Neural progenitor cell (in vitro differentiated cells): ENCODE results near the gene ARX. TPM values are rescaled to one million over a fixed set of nuclear protein-coding genes. Genes with fewer than 3 reads are reported as not detected.
A peak's percentile ranks its signal among the peaks of the same experiment; 100 is the strongest.

ENCODE experiments used
- DNase-seq: peaks from one replicate; pipeline ENCODE4 v3.0.0-alpha.2; 2016; ENCODE audit warnings: low spot score
- H2AFZ ChIP-seq: fragments of 200-600 bp; sonication (generic); replicated peaks from 2 replicates; pipeline ENCODE4 v1.6.1; 2016; ENCODE audit warnings: antibody characterized with exemption
- H3F3A ChIP-seq: fragments of 200-600 bp; sonication (generic); 2 replicates; pipeline ENCODE4 v1.6.1; 2016; ENCODE audit warnings: antibody characterized with exemption, low read depth
- H3K27ac ChIP-seq: fragments of 200-600 bp; sonication (generic); 2 replicates; pipeline ENCODE4 v1.5.1; 2016; ENCODE audit warnings: mild to moderate bottlenecking
- H3K27me3 ChIP-seq: fragments of 200-600 bp; sonication (generic); 2 replicates; pipeline ENCODE4 v1.6.1; 2016; ENCODE audit warnings: mild to moderate bottlenecking, moderate library complexity
- H3K36me3 ChIP-seq: fragments of 200-600 bp; sonication (generic); 2 replicates; pipeline ENCODE4 v1.5.1; 2016
- H3K4me1 ChIP-seq: fragments of 200-600 bp; sonication (generic); 2 replicates; pipeline ENCODE4 v1.6.1; 2016; ENCODE audit warnings: mixed run types
- H3K4me2 ChIP-seq: fragments of 200-600 bp; sonication (generic); 2 replicates; pipeline ENCODE4 v1.6.1; 2016
- H3K4me3 ChIP-seq: fragments of 200-600 bp; sonication (generic); 2 replicates; pipeline ENCODE4 v1.5.1; 2016
- H3K79me2 ChIP-seq: fragments of 200-600 bp; sonication (generic); 2 replicates; pipeline ENCODE4 v1.6.1; 2016; ENCODE audit warnings: low read depth
- H3K9ac ChIP-seq: fragments of 200-600 bp; sonication (generic); 2 replicates; pipeline ENCODE4 v1.6.1; 2016
- H3K9me3 ChIP-seq: fragments of 200-600 bp; sonication (generic); 2 replicates; pipeline ENCODE4 v1.5.1; 2016; ENCODE audit warnings: low read depth
- H4K20me1 ChIP-seq: fragments of 200-600 bp; sonication (generic); 2 replicates; pipeline ENCODE4 v1.6.1; 2016; ENCODE audit warnings: low read depth
- H3K27ac Mint-ChIP-seq: 3 replicates; pipeline ENCODE4 v1.8.0; 2021; ENCODE audit warnings: mixed read lengths
- H3K27me3 Mint-ChIP-seq: 2 replicates; pipeline ENCODE4 v1.8.0; 2022; ENCODE audit warnings: low read depth, mild to moderate bottlenecking, inconsistent platforms, moderate library complexity, mixed read lengths; ENCODE audit not compliant: insufficient read depth
- H3K36me3 Mint-ChIP-seq: 3 replicates; pipeline ENCODE4 v1.8.0; 2021; ENCODE audit warnings: mixed read lengths
- H3K4me1 Mint-ChIP-seq: 3 replicates; pipeline ENCODE4 v1.8.0; 2021; ENCODE audit warnings: mixed read lengths
- H3K4me3 Mint-ChIP-seq: 3 replicates; pipeline ENCODE4 v1.8.0; 2021; ENCODE audit warnings: mild to moderate bottlenecking, moderate library complexity, mixed read lengths
- H3K9me3 Mint-ChIP-seq: 3 replicates; pipeline ENCODE4 v1.8.0; 2020; ENCODE audit warnings: mixed read lengths
- CTCF ChIP-seq: fragments of 200-600 bp; sonication (generic); IDR thresholded peaks from 2 replicates; pipeline ENCODE4 v1.5.1; 2017; ENCODE audit warnings: antibody characterized with exemption, mild to moderate bottlenecking
- EZH2 ChIP-seq: fragments of 200-600 bp; sonication (generic); IDR thresholded peaks from 2 replicates; pipeline ENCODE4 v1.6.1; 2017; ENCODE audit warnings: antibody characterized with exemption, mild to moderate bottlenecking, moderate library complexity
- EZH2phosphoT487 ChIP-seq: fragments of 200-600 bp; sonication (generic); IDR thresholded peaks from 2 replicates; pipeline ENCODE4 v1.6.1; 2017; ENCODE audit warnings: antibody characterized with exemption
- total RNA-seq: library from RNA; depleted of rRNA; stranded (reverse); fragments of >200 nt; gene quantifications from 2 replicates; pipeline ENCODE4 v1.2.3, GENCODE V29; 2015; ENCODE audit warnings: low replicate concordance

The ARX gene
- total RNA-seq, 1 donor from 2014 or later: 5.3 TPM

GRCh38 chrX:25022499-25023325, 6.9 kb upstream of the ARX start:
- no peak overlapping the region for H3K27ac ChIP-seq
- no peaks in the 10 kb centered on the region for H3K79me2 ChIP-seq
- no peaks in the 10 kb centered on the region for H3K9me3 ChIP-seq
- peaks cover 20% of the 10 kb centered on the region for H4K20me1 ChIP-seq
- H3K4me1 ChIP-seq: peaks cover 60% of the 10 kb centered on the region
- H3K27ac Mint-ChIP-seq: no peak overlapping the region
- H3K9ac ChIP-seq: no peak overlapping the region
- peak; percentile 84 for TF ChIP-seq EZH2
- TF ChIP-seq CTCF: peak; percentile 63
- TF ChIP-seq EZH2phosphoT487: peak; percentile 80
- H3K4me1 Mint-ChIP-seq: peaks cover 20% of the 10 kb centered on the region
- H3K27me3 Mint-ChIP-seq: peaks cover 70% of the 10 kb centered on the region
- peak overlapping the region; percentile 45 for H3K4me3 ChIP-seq
- peak overlapping the region; percentile 76 for H3K4me2 ChIP-seq
- H3F3A ChIP-seq: peaks cover 36% of the 10 kb centered on the region
- H2AFZ ChIP-seq: peak overlapping the region; percentile 74
- H3K9me3 Mint-ChIP-seq: no peaks in the 10 kb centered on the region
- H3K36me3 ChIP-seq: no peaks in the 10 kb centered on the region
- peaks cover 88% of the 10 kb centered on the region for H3K27me3 ChIP-seq
- no peak overlapping the region for H3K4me3 Mint-ChIP-seq
- no peaks in the 10 kb centered on the region for H3K36me3 Mint-ChIP-seq
- DNase-seq: peak; percentile 69

- Mint-ChIP-seq H3K9me3 (no peaks in the 10 kb centered on the region), H3K27me3 (peaks cover 83% of the 10 kb centered on the region), H3K4me1 (peaks cover 27% of the 10 kb centered on the region), H3K4me3 (peak overlapping the region; percentile 78), H3K36me3 (no peaks in the 10 kb centered on the region), H3K27ac (no peak overlapping the region)
- Histone ChIP-seq H3K27me3 (peaks cover 100% of the 10 kb centered on the region), H3F3A (peaks cover 49% of the 10 kb centered on the region), H3K4me3 (peak overlapping the region; percentile 45), H3K9ac (no peak overlapping the region), H4K20me1 (peaks cover 27% of the 10 kb centered on the region), H3K36me3 (no peaks in the 10 kb centered on the region), H2AFZ (no peak overlapping the region), H3K27ac (no peak overlapping the region), H3K9me3 (no peaks in the 10 kb centered on the region), H3K79me2 (no peaks in the 10 kb centered on the region), H3K4me1 (peaks cover 61% of the 10 kb centered on the region), H3K4me2 (peak overlapping the region; percentile 77)
- TF ChIP-seq EZH2: peak; percentile 17
- TF ChIP-seq EZH2phosphoT487: peak; percentile 55
- TF ChIP-seq CTCF: peak; percentile 99
- DNase-seq: peak; percentile 90
Observed at GRCh38 chrX:25020905-25021449, 5.2 kb upstream of the ARX start.

GRCh38 chrX:25020391-25020904, 4.7 kb upstream of the ARX start:
- Histone ChIP-seq H3F3A (peaks cover 52% of the 10 kb centered on the region), H4K20me1 (peaks cover 29% of the 10 kb centered on the region), H3K9me3 (no peaks in the 10 kb centered on the region), H3K27ac (no peak overlapping the region), H2AFZ (no peak overlapping the region), H3K27me3 (peaks cover 100% of the 10 kb centered on the region), H3K9ac (no peak overlapping the region), H3K4me2 (peak overlapping the region; percentile 77), H3K79me2 (no peaks in the 10 kb centered on the region), H3K36me3 (no peaks in the 10 kb centered on the region), H3K4me3 (peak overlapping the region; percentile 45), H3K4me1 (peaks cover 58% of the 10 kb centered on the region)
- DNase-seq: no peak
- Mint-ChIP-seq H3K27ac (no peak overlapping the region), H3K4me3 (peak overlapping the region; percentile 78), H3K4me1 (peaks cover 27% of the 10 kb centered on the region), H3K27me3 (peaks cover 84% of the 10 kb centered on the region), H3K36me3 (no peaks in the 10 kb centered on the region), H3K9me3 (no peaks in the 10 kb centered on the region)
- TF ChIP-seq CTCF (no peak), EZH2phosphoT487 (peak; percentile 15), EZH2 (peak; percentile 65)
